ENCODE measurements around the gene ATP6V1G1. TPM values are rescaled to one million over a fixed set of nuclear protein-coding genes. Genes with fewer than 3 reads are reported as not detected.

ATP6V1G1 gene
- total and polyA plus RNA-seq, 4 donors: 102 to 213 (median 168) TPM

GRCh38 chr9:114643896-114644295 lies 56.3 kb downstream of the ATP6V1G1 start:
- H3K27ac ChIP-seq (ENCODE audit: low read depth in 1 of 2, low read length in 1 of 2): no peak overlapping the region
- no peak overlapping the region for H3K4me3 ChIP-seq
- H3K4me1 ChIP-seq (ENCODE audit: control insufficient read depth in 5 of 5, insufficient read depth in 5 of 5, low read length in 5 of 5): no peaks in the 10 kb centered on the region
- ATAC-seq (ENCODE audit: insufficient read depth, low FRiP score) (no peak), DNase-seq (no peak)
- H3K27me3 ChIP-seq (ENCODE audit: control insufficient read depth in 3 of 3, insufficient read depth in 3 of 3, low read length in 2 of 3): no peaks in the 10 kb centered on the region
- WGBS, 2 donors: 93 to 94% methylated on average over 5 of the region's 5 CpGs
- H3K9me3 ChIP-seq (ENCODE audit: control insufficient read depth in 4 of 4, insufficient read depth in 3 of 4, low read length in 3 of 4): peaks cover 0 to 3% (median under 1%) of the 10 kb centered on the region in 4 donors
- TF ChIP-seq, protein P1, sequence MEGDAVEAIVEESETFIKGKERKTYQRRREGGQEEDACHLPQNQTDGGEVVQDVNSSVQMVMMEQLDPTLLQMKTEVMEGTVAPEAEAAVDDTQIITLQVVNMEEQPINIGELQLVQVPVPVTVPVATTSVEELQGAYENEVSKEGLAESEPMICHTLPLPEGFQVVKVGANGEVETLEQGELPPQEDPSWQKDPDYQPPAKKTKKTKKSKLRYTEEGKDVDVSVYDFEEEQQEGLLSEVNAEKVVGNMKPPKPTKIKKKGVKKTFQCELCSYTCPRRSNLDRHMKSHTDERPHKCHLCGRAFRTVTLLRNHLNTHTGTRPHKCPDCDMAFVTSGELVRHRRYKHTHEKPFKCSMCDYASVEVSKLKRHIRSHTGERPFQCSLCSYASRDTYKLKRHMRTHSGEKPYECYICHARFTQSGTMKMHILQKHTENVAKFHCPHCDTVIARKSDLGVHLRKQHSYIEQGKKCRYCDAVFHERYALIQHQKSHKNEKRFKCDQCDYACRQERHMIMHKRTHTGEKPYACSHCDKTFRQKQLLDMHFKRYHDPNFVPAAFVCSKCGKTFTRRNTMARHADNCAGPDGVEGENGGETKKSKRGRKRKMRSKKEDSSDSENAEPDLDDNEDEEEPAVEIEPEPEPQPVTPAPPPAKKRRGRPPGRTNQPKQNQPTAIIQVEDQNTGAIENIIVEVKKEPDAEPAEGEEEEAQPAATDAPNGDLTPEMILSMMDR (IDR thresholded peaks at IDR 0.05; ENCODE audit: control extremely low read depth, extremely low read depth): no peak
- no peak overlapping the region for H3K9ac ChIP-seq (ENCODE audit: insufficient read depth in 1 of 2, low read length in 2 of 2)
- peaks cover 7 to 41% (median 25%) of the 10 kb centered on the region in 4 donors for H3K36me3 ChIP-seq (ENCODE audit: control insufficient read depth in 4 of 4, insufficient read depth in 4 of 4, low read length in 4 of 4)

Small RNA genes within 50 kb of the gene (small RNA-seq; reads per million reads assigned to genes)
- not detected for gene RF00019 (ENCODE audit: low replicate concordance)

Other genes with a start within 250 kb of the ATP6V1G1 start
- gene AKNA, start 199.8 kb upstream of the ATP6V1G1 start, total RNA-seq: 10 to 100 TPM; 47.4 to 79.5 TPM
- 10 to 100 TPM; 29.5 to 49.7 TPM for gene AKNA, start 199.8 kb upstream of the ATP6V1G1 start, polyA plus RNA-seq
- 10 to 100 TPM in 1 of 2 donors, 1 to 10 TPM in 1; 6.6 to 11.7 TPM for gene WHRN, start 82.3 kb upstream of the ATP6V1G1 start, total RNA-seq
- gene WHRN, start 82.3 kb upstream of the ATP6V1G1 start, polyA plus RNA-seq: 1 to 10 TPM; 3.1 to 4.5 TPM
- 10 to 100 TPM; 12.3 to 21.9 TPM for gene TMEM268, start 23.5 kb downstream of the ATP6V1G1 start, total RNA-seq
- 10 to 100 TPM in 1 of 2 donors, 1 to 10 TPM in 1; 6.8 to 10.1 TPM for gene TMEM268, start 23.5 kb downstream of the ATP6V1G1 start, polyA plus RNA-seq
- not detected for gene TEX53, start 70.0 kb downstream of the ATP6V1G1 start, total RNA-seq
- gene TEX53, start 70.0 kb downstream of the ATP6V1G1 start, polyA plus RNA-seq: not detected
- gene TEX48, start 94.4 kb downstream of the ATP6V1G1 start, total RNA-seq: not detected
- not detected for gene TEX48, start 94.4 kb downstream of the ATP6V1G1 start, polyA plus RNA-seq
- gene TNFSF15, start 218.3 kb downstream of the ATP6V1G1 start, total RNA-seq: 10 to 100 TPM in 1 of 2 donors, 1 to 10 TPM in 1; 5.6 to 24.5 TPM
- 1 to 10 TPM; 2.0 to 2.7 TPM for gene TNFSF15, start 218.3 kb downstream of the ATP6V1G1 start, polyA plus RNA-seq

Measured in lung (tissue), 13 donors.